OCI-LY1 (cell line): Measurements from ENCODE around the gene SLC49A3.

Source experiments
- EZH2 ChIP-seq: fragments of 200-600 bp; sonication (generic), shearing (Covaris generic); IDR thresholded peaks from 2 replicates; pipeline ENCODE4 v1.8.0; 2017; ENCODE audit warnings: borderline replicate concordance, mixed run types, mild to moderate bottlenecking, antibody characterized with exemption, low read length, moderate library complexity, mixed read lengths
- TF ChIP-seq, protein P1 (sequence below): fragments of 200-600 bp; sonication (generic), shearing (Covaris generic); IDR thresholded peaks from 2 replicates; pipeline ENCODE4 v1.5.1; 2017; ENCODE audit warnings: mild to moderate bottlenecking, antibody characterized with exemption, low read length, moderate library complexity, mixed read lengths

DNA sequence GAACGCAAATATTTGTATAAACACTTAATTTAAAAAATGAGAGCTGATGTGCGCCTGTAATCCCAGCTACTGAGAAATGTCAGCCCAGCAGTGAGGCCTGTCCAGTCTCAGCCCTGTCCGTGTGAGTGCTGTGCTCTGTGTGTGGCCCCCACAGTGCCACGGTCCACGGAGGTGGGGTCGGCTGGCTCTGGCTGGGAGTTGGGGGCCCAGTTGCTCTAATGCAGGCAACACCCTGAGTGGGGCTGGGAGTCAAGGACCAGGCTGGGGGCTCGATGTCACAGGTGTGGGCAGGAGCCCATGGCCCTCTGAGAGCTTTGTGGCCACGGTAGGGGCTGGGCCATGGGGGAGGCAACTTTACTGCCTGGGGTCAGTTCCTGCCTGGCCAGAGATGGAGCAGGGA is 29.5 kb upstream of the SLC49A3 start:
- TF ChIP-seq, protein P1, sequence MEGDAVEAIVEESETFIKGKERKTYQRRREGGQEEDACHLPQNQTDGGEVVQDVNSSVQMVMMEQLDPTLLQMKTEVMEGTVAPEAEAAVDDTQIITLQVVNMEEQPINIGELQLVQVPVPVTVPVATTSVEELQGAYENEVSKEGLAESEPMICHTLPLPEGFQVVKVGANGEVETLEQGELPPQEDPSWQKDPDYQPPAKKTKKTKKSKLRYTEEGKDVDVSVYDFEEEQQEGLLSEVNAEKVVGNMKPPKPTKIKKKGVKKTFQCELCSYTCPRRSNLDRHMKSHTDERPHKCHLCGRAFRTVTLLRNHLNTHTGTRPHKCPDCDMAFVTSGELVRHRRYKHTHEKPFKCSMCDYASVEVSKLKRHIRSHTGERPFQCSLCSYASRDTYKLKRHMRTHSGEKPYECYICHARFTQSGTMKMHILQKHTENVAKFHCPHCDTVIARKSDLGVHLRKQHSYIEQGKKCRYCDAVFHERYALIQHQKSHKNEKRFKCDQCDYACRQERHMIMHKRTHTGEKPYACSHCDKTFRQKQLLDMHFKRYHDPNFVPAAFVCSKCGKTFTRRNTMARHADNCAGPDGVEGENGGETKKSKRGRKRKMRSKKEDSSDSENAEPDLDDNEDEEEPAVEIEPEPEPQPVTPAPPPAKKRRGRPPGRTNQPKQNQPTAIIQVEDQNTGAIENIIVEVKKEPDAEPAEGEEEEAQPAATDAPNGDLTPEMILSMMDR = no peak
- no peak for TF ChIP-seq EZH2
